ENCODE data around the gene TSPEAR. TPM values are rescaled to one million over a fixed set of nuclear protein-coding genes. Genes with fewer than 3 reads are reported as not detected.

The TSPEAR gene
- total and polyA plus RNA-seq, 7 donors: not detected

GRCh38 chr21:44709426-44710293 is 1.7 kb downstream of the TSPEAR start:
- TF ChIP-seq, protein P1, sequence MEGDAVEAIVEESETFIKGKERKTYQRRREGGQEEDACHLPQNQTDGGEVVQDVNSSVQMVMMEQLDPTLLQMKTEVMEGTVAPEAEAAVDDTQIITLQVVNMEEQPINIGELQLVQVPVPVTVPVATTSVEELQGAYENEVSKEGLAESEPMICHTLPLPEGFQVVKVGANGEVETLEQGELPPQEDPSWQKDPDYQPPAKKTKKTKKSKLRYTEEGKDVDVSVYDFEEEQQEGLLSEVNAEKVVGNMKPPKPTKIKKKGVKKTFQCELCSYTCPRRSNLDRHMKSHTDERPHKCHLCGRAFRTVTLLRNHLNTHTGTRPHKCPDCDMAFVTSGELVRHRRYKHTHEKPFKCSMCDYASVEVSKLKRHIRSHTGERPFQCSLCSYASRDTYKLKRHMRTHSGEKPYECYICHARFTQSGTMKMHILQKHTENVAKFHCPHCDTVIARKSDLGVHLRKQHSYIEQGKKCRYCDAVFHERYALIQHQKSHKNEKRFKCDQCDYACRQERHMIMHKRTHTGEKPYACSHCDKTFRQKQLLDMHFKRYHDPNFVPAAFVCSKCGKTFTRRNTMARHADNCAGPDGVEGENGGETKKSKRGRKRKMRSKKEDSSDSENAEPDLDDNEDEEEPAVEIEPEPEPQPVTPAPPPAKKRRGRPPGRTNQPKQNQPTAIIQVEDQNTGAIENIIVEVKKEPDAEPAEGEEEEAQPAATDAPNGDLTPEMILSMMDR (IDR thresholded peaks at IDR 0.05): no peak
- H3K27ac ChIP-seq: no peak overlapping the region
- H3K4me1 ChIP-seq: no peaks in the 10 kb centered on the region
- DNase-seq: peak in 1 of 2 donors; percentile 38
- 1 to 3% (median 1%) methylated on average over 45 of the region's 45 CpGs for WGBS, 3 donors
- H3K27me3 ChIP-seq (ENCODE audit: insufficient read depth in 3 of 3, low read length in 2 of 3): peaks cover 0 to 94% (median 52%) of the 10 kb centered on the region in 3 donors
- ATAC-seq: peak in 1 of 4 donors; percentile 20
- H3K36me3 ChIP-seq (ENCODE audit: insufficient read depth in 1 of 2, low read depth in 1 of 2): no peaks in the 10 kb centered on the region
- intact Hi-C loops (cut with DNase I): no loop called here
- H3K4me3 ChIP-seq: no peak overlapping the region
- H3K9me3 ChIP-seq: no peaks in the 10 kb centered on the region

GRCh38 chr21:44708866-44709425 is 2.4 kb downstream of the TSPEAR start:
- peaks cover 0 to 95% (median 57%) of the 10 kb centered on the region in 3 donors for H3K27me3 ChIP-seq (ENCODE audit: insufficient read depth in 3 of 3, low read length in 2 of 3)
- ATAC-seq (no peak), DNase-seq (peak in 1 of 2 donors; percentile 30)
- intact Hi-C loops (cut with DNase I): no loop called here
- H3K4me3 ChIP-seq: no peak overlapping the region
- H3K9me3 ChIP-seq: no peaks in the 10 kb centered on the region
- H3K4me1 ChIP-seq: no peaks in the 10 kb centered on the region
- no peak overlapping the region for H3K27ac ChIP-seq
- WGBS, 3 donors: 3 to 4% (median 4%) methylated on average over 23 to 25 of the region's 25 CpGs
- TF ChIP-seq, protein P1 (IDR thresholded peaks at IDR 0.05): no peak
- H3K36me3 ChIP-seq (ENCODE audit: insufficient read depth in 1 of 2, low read depth in 1 of 2): no peaks in the 10 kb centered on the region

DNA sequence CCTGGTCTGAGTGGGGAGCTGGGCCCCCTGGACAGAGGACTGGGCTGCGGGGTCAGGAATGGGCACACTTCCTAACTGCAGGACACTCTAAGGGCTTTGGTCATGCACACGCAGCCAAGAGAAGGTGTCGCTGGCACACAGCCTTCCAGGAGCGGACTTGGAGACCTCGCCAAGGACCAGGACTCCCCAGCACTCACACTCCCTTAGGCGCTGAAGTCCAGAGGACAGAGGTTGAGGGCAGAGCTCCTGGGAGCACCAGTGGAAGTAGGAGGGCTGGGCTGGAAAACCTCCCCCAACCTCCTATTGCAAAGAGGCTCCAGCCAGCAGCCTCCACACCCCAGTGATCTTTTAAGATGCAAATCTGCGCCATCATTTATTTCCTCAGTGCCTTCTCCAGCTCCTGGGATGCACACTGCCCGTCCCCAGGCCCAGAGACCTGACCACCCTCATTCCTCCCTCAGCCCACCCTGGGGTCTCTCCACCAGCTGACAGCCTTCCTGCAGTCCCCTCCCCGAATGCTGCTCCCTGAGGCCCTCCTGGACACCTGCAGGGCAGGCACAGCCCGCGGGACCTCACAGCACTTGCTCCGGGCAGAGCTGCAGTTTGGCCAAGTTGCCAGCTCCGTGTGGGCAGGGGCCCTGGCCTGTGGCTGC is 3.0 kb downstream of the TSPEAR start:
- DNase-seq (peak in 1 of 2 donors; percentile 22), ATAC-seq (no peak)
- Histone ChIP-seq H3K4me1 (no peaks in the 10 kb centered on the region), H3K27me3 (ENCODE audit: insufficient read depth in 3 of 3, low read length in 2 of 3) (peaks cover 0 to 95% (median 57%) of the 10 kb centered on the region in 3 donors), H3K27ac (no peak overlapping the region), H3K9me3 (no peaks in the 10 kb centered on the region), H3K36me3 (ENCODE audit: insufficient read depth in 1 of 2, low read depth in 1 of 2) (no peaks in the 10 kb centered on the region), H3K4me3 (no peak overlapping the region)
- WGBS, 3 donors: 0 to 1% (median 1%) methylated on average over 13 of the region's 13 CpGs
- TF ChIP-seq, protein P1 (IDR thresholded peaks at IDR 0.05): no peak
- intact Hi-C loops (cut with DNase I): no loop called here

DNA sequence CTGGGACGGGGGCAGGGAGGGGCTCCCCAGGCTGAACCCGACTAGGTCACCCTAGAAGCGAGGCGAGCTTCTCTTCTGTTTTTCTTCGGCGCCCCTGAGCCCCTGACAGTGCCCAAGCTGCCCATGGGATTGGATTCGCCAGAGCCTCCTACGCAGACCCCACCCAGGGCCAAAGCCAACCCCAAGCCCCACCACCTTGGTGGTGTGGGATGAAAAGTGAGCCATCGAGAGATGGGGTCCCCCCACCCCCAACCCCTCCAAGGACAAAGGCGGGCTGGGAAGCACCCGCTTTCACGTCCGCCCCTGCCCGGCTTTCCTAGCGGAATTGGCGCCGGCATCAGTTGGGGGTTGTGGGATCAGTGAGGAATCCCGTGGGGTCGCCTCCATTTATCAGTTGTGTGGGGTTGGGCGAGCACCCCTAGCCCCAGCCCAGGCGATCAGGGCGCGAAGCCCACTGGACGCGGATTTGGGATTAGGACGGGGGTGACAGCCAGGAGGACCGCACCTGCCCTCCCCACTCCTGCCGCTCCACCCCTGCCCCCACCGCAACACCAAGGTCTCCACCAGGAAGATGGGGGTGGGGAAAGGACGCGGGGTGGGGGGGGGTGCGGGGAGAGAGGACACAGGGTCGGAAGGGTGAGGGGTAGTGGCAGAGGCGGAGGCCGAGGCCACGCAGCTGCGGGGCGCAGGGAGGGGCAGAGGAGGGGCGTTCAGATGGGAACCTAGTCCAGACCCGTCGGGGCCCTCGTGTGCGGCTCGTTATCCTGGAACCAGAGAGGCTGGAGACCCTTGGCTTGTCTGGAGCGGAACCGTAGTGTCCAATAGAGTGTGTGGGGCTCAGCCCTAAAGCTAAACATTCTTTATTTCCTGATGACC is 4.4 kb downstream of the TSPEAR start:
- TF ChIP-seq, protein P1 (IDR thresholded peaks at IDR 0.05): no peak
- DNase-seq (peak in 1 of 2 donors; percentile 23), ATAC-seq (no peak)
- intact Hi-C loops (cut with DNase I): no loop called here
- WGBS, 3 donors: 2 to 3% (median 3%) methylated on average over 38 to 46 of the region's 46 CpGs
- H3K4me3 ChIP-seq: no peak overlapping the region
- no peaks in the 10 kb centered on the region for H3K4me1 ChIP-seq
- peaks cover 0 to 95% (median 55%) of the 10 kb centered on the region in 3 donors for H3K27me3 ChIP-seq (ENCODE audit: insufficient read depth in 3 of 3, low read length in 2 of 3)
- H3K9me3 ChIP-seq: no peaks in the 10 kb centered on the region
- no peak overlapping the region for H3K27ac ChIP-seq
- H3K36me3 ChIP-seq (ENCODE audit: insufficient read depth in 1 of 2, low read depth in 1 of 2): no peaks in the 10 kb centered on the region

Measured in psoas muscle (tissue), 8 donors.